HCT116 (cell line): ENCODE results near the gene TNKS2.

ENCODE experiments used
- ATF3 ChIP-seq: IDR thresholded peaks from 2 replicates; pipeline ENCODE4 v1.6.1; 2012
- CTCF ChIP-seq, 3 experiments: fragments of 200-600 bp in 1 of 3; sonication (generic) in 1 of 3; IDR thresholded peaks in 2 of 3; conservative IDR thresholded peaks in 1 of 3; 2 replicates each; pipeline ENCODE4 v1.5.1; 2012 to 2017; ENCODE audit warnings: low read depth in 2 of 3, low read length in 2 of 3, antibody characterized with exemption in 1 of 3, borderline replicate concordance in 1 of 3, control low read depth in 1 of 3, mild to moderate bottlenecking in 1 of 3, mixed read lengths in 1 of 3, mixed run types in 1 of 3, moderate library complexity in 1 of 3; ENCODE audit not compliant: insufficient read depth in 1 of 3
- POLR2AphosphoS5 ChIP-seq: IDR thresholded peaks from 2 replicates; pipeline ENCODE4 v1.6.1; 2011; ENCODE audit warnings: mild to moderate bottlenecking, low read depth, low read length, moderate library complexity
- REST ChIP-seq: IDR thresholded peaks from 2 replicates; pipeline ENCODE4 v1.6.1; 2012; ENCODE audit warnings: low read depth

GRCh38 chr10:91804126-91804510 is 5.9 kb downstream of the TNKS2 start:
- TF ChIP-seq REST (no peak), ATF3 (no peak), CTCF (IDR thresholded peaks at IDR 0.05 in 2 of 3, conservative IDR thresholded peaks at IDR 0.05 in 1 of 3; ENCODE audit: borderline replicate concordance in 1 of 3, insufficient read depth in 1 of 3, low read depth in 2 of 3, low read length in 2 of 3) (no peak), POLR2AphosphoS5 (no peak)
